Left colon (tissue), 2 donors: ENCODE results near the gene FDCSP. TPM values are rescaled to one million over a fixed set of nuclear protein-coding genes. Genes with fewer than 3 reads are reported as not detected.
"Not testable (repeated sequence)": the region's sequence is repeated elsewhere in the genome, so short reads cannot be mapped to it uniquely, and the experiment has no call there.

ENCODE experiments used
- ATAC-seq: fragments of 200-7000 bp; cut with Tn5 transposase; one replicate; pipeline ENCODE4 v1.9.1; 2020; ENCODE audit warnings: mild to moderate bottlenecking, moderate library complexity
- DNase-seq, 2 donors: peaks; one replicate each; pipeline ENCODE4 v3.0.0-alpha.2; 2020
- intact Hi-C, 2 donors: fragments of 100-400 bp; cut with DNase I in 1 of 2; cut with micrococcal nuclease in 1 of 2; formaldehyde crosslinking; loops; one replicate each; pipeline versions ENCODE4 v1.11.2 to v1.14.0; 2022; cut with DNase I, micrococcal nuclease
- total RNA-seq, 2 donors: library from RNA; stranded (reverse); fragmentation: NEBNext Ultra II Directional; extraction: Animal tissue kit (Norgen Biotek cat#: 25700); gene quantifications; one replicate each; pipeline ENCODE4 v1.2.1, GENCODE V29; 2021
- donor health status: DM: no; HTN: no; CAD: no.
- donor health status: DM: yes; HTN: yes; CAD: no.

Gene FDCSP
- total RNA-seq, 2 donors from 2014 or later, result not detected

DNA sequence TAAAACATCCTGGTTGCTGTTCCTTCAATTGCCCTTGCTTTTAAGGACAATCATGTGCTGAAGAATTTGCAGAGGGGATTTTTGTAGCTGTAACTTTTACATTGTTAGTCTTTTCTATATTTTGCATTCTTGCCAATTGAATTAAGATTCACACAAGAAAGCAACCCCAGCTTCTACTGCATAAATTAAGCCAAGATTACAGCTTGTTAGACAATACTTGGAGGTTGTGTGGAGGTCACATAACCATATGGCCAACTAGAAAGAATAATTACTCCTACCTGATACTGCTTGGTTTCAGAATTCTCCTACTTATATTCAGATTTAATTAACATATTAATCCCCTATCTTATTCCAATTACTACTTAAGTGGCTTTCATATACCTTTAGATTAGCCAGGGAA lies 4.1 kb upstream of the FDCSP start:
- intact Hi-C loops, ATAC-seq: not testable (repeated sequence)

GRCh38 chr4:70236125-70236524 lies 10.2 kb downstream of the FDCSP start:
- ATAC-seq, result no peak
- DNase-seq, result no peak
- intact Hi-C loops, result no loop called here

More for the DNA sequence above, 4.1 kb upstream of the FDCSP start:
- not testable (repeated sequence) for DNase-seq

- no peak for ATAC-seq
Measured at GRCh38 chr4:70239131-70239883, 13.4 kb downstream of the FDCSP start.

GRCh38 chr4:70239884-70240591 lies 14.1 kb downstream of the FDCSP start:
- intact Hi-C loops, result no loop called here
- ATAC-seq (no peak), DNase-seq (no peak)

More at GRCh38 chr4:70239131-70239883, 13.4 kb downstream of the FDCSP start:
- no peak for DNase-seq
- intact Hi-C loops, result no loop called here

GRCh38 chr4:70242297-70242696 lies 16.4 kb downstream of the FDCSP start, which contains the start of gene CSN3:
Gene CSN3, plus strand, starts transcription at chr4:70242597. Its CDS starts 2,223 bp downstream, at chr4:70244820.
- intact Hi-C loops, ATAC-seq, DNase-seq: not testable (repeated sequence)

DNA sequence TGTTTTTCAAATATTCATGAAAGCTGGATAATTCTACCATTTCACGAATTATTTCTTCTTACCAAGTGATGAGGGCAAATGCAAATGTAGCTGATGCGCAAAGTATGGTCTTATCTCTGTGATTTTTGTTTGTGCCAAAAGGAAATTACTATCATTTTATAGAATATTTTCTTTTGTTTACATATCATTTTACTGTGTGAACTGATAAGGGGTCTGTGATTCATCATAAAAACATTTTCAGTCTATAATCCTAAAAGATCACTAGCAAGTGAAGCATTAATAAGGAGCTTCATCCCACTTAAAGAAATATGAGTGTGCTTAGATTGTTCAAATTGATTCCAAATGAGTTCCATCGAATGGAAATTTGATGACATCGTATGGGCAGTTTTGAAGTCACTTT lies 17.2 kb downstream of the FDCSP start:
- no peak for ATAC-seq
- intact Hi-C loops, result no loop called here
- DNase-seq, result no peak

- DNase-seq (no peak), ATAC-seq (no peak)
- intact Hi-C loops, result no loop called here
Measured at GRCh38 chr4:70251250-70251944, 25.5 kb downstream of the FDCSP start.

- no peak for ATAC-seq
- intact Hi-C loops, result no loop called here
Measured at GRCh38 chr4:70251945-70252277, 26.0 kb downstream of the FDCSP start.

DNA sequence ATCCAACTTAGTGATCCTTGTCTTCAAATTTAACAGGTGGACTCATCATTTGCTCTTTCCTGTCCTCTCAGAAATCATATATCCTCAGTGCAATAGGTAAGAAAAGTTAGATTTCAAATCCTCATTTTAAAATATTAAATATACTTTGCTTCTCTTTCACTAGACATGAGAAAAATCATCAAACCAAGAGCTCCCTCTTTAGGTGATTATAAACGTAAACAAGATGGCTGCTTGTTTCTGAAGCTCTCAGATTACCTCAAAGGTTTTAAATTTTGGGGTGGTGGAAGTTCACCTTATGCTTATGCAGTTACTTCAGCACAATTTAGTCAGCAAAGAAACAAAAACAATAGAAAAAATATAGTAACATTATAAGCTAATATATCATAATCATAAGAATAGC lies 43.8 kb downstream of the FDCSP start:
- ATAC-seq (no peak), DNase-seq (no peak)
- intact Hi-C loops, result no loop called here

More at GRCh38 chr4:70251945-70252277, 26.0 kb downstream of the FDCSP start:
- DNase-seq, result no peak

- ATAC-seq (no peak), DNase-seq (no peak)
- intact Hi-C loops, result no loop called here
Measured at GRCh38 chr4:70277121-70277520, 51.2 kb downstream of the FDCSP start.

DNA sequence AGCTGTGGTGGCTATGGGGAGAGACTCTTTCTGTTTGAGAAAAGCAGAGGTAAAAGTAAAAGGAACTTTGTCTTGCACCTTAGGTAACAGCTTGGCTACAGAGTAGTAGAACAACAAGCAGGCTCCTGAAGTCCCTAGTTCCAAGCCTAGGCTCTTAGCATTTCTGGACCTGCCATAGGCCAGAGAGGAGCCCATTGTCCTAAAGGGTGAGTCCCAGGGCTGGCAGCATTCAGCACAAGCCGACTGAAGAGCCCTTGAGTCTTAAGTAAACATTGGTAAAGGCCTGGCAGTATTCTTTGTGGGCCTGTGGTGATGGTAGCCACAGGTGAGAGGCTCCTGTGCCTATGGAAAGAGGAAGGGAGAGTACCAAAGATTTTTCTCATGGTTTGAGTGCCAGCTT lies 54.6 kb downstream of the FDCSP start:
- no peak for DNase-seq
- intact Hi-C loops, result no loop called here
- no peak for ATAC-seq

Other genes with a start within 250 kb of the FDCSP start
- not detected for gene STATH, start 230.2 kb upstream of the FDCSP start, total RNA-seq
- not detected for gene HTN3, start 197.7 kb upstream of the FDCSP start, total RNA-seq
- gene HTN1, start 175.7 kb upstream of the FDCSP start, total RNA-seq, result not detected
- gene PRR27, start 71.9 kb upstream of the FDCSP start, total RNA-seq, result not detected
- gene ODAM, start 30.4 kb upstream of the FDCSP start, total RNA-seq, result not detected
- gene CSN3, start 16.5 kb downstream of the FDCSP start, total RNA-seq, result not detected
- not detected for gene CABS1, start 108.9 kb downstream of the FDCSP start, total RNA-seq
- gene SMR3A, start 134.6 kb downstream of the FDCSP start, total RNA-seq, result not detected
- gene SMR3B, start 157.0 kb downstream of the FDCSP start, total RNA-seq, result not detected
- not detected for gene OPRPN, start 171.8 kb downstream of the FDCSP start, total RNA-seq
- not detected for gene MUC7, start 246.1 kb downstream of the FDCSP start, total RNA-seq